ENCODE results near the gene ANKRD12. TPM values are rescaled to one million over a fixed set of nuclear protein-coding genes. Genes with fewer than 3 reads are reported as not detected.
"Not testable (repeated sequence)": the region's sequence is repeated elsewhere in the genome, so short reads cannot be mapped to it uniquely, and the experiment has no call there.

Gene ANKRD12
- total and polyA plus RNA-seq, 2 experiments from 2014 or later, result 23.9 to 92.4 TPM

GRCh38 chr18:9263264-9263663 is 126.7 kb downstream of the ANKRD12 start:
- Mint-ChIP-seq H3K36me3 (ENCODE audit: low read depth) (peaks cover 39% of the 10 kb centered on the region), H3K27ac (no peak overlapping the region), H3K9me3 (peaks cover 16% of the 10 kb centered on the region; the same call in 2 of the 3 replicates), H3K4me3 (no peak overlapping the region), H3K4me1 (peaks cover 18% of the 10 kb centered on the region), H3K27me3 (ENCODE audit: insufficient read depth, low read depth, poor library complexity) (no peaks in the 10 kb centered on the region)
- no peak for DNase-seq (ENCODE audit: low spot score)
- H3K27me3 ChIP-seq (ENCODE audit: insufficient read depth), result no peaks in the 10 kb centered on the region
- no peak overlapping the region for H3K4me3 ChIP-seq
- no peak overlapping the region for H3K4me2 ChIP-seq
- no peak for ATAC-seq
- H3K4me1 ChIP-seq (ENCODE audit: insufficient read depth), result peaks cover 16% of the 10 kb centered on the region; the same call in 1 of the 2 replicates
- H3K9me2 ChIP-seq (ENCODE audit: insufficient read depth), result no peaks in the 10 kb centered on the region
- TF ChIP-seq STAT1 (IDR thresholded peaks at IDR 0.05; ENCODE audit: unreplicated experiment), result no peak
- TF ChIP-seq ZNF331 (CRISPR knock-in tag; IDR thresholded peaks at IDR 0.05; ENCODE audit: low read depth), result no peak
- TF ChIP-seq, protein P1, sequence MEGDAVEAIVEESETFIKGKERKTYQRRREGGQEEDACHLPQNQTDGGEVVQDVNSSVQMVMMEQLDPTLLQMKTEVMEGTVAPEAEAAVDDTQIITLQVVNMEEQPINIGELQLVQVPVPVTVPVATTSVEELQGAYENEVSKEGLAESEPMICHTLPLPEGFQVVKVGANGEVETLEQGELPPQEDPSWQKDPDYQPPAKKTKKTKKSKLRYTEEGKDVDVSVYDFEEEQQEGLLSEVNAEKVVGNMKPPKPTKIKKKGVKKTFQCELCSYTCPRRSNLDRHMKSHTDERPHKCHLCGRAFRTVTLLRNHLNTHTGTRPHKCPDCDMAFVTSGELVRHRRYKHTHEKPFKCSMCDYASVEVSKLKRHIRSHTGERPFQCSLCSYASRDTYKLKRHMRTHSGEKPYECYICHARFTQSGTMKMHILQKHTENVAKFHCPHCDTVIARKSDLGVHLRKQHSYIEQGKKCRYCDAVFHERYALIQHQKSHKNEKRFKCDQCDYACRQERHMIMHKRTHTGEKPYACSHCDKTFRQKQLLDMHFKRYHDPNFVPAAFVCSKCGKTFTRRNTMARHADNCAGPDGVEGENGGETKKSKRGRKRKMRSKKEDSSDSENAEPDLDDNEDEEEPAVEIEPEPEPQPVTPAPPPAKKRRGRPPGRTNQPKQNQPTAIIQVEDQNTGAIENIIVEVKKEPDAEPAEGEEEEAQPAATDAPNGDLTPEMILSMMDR (conservative IDR thresholded peaks at IDR 0.05; ENCODE audit: low read depth in 2 of 2), result no peak
- TF ChIP-seq JUNB (IDR thresholded peaks at IDR 0.05; ENCODE audit: unreplicated experiment), result no peak
- TF ChIP-seq ZNF114 (CRISPR knock-in tag; IDR thresholded peaks at IDR 0.05), result no peak
- no peak for TF ChIP-seq EZH2phosphoT487 (IDR thresholded peaks at IDR 0.05; ENCODE audit: unreplicated experiment)
- TF ChIP-seq EZH2 (IDR thresholded peaks at IDR 0.05; ENCODE audit: low read depth, unreplicated experiment), result no peak
- TF ChIP-seq, protein P2, sequence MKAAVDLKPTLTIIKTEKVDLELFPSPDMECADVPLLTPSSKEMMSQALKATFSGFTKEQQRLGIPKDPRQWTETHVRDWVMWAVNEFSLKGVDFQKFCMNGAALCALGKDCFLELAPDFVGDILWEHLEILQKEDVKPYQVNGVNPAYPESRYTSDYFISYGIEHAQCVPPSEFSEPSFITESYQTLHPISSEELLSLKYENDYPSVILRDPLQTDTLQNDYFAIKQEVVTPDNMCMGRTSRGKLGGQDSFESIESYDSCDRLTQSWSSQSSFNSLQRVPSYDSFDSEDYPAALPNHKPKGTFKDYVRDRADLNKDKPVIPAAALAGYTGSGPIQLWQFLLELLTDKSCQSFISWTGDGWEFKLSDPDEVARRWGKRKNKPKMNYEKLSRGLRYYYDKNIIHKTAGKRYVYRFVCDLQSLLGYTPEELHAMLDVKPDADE (IDR thresholded peaks at IDR 0.05), result no peak
- TF ChIP-seq CREB1 (CRISPR knock-in tag; IDR thresholded peaks at IDR 0.05; ENCODE audit: low read depth), result no peak
- H2AFZ ChIP-seq, result no peak overlapping the region
- no peaks in the 10 kb centered on the region for H3K79me2 ChIP-seq (replicated peaks; ENCODE audit: insufficient read depth)
- no peaks in the 10 kb centered on the region for H3K36me3 ChIP-seq (ENCODE audit: insufficient read depth)
- H3F3A ChIP-seq (replicated peaks; ENCODE audit: low read depth), result no peaks in the 10 kb centered on the region
- no peak overlapping the region for H3K27ac ChIP-seq (ENCODE audit: low read depth)
- H4K20me1 ChIP-seq (replicated peaks; ENCODE audit: insufficient read depth), result no peaks in the 10 kb centered on the region

DNA sequence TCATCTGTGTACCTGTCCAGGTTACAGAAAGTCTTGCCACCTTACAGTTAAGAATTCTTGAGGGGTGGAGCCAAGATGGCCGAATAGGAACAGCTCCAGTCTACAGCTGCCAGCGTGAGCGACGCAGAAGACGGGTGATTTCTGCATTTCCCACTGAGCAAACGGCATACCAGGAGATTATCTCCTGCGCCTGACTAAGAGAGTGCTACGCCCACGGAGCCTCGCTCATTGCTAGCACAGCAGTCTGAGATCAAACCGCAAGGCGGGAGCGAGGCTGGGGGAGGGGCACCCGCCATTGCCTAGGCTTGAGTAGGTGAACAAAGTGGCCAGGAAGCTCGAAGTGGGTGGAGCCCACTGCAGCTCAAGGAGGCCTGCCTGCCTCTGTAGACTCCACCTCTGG is 128.2 kb downstream of the ANKRD12 start:
- H4K20me1 ChIP-seq (replicated peaks; ENCODE audit: insufficient read depth); H3F3A ChIP-seq (replicated peaks; ENCODE audit: low read depth); H3K27me3 ChIP-seq (ENCODE audit: insufficient read depth); H3K79me2 ChIP-seq (replicated peaks; ENCODE audit: insufficient read depth); H3K9me2 ChIP-seq (ENCODE audit: insufficient read depth); H3K27ac ChIP-seq (ENCODE audit: low read depth); H3K36me3 ChIP-seq (ENCODE audit: insufficient read depth); H2AFZ ChIP-seq; H3K27me3 Mint-ChIP-seq (ENCODE audit: insufficient read depth, low read depth, poor library complexity): not testable (repeated sequence)
- H3K4me3 ChIP-seq, result peak overlapping the region; percentile 52
- peaks cover 16% of the 10 kb centered on the region; the same call in 1 of the 2 replicates for H3K4me1 ChIP-seq (ENCODE audit: insufficient read depth)
- peak; percentile 71 for ATAC-seq
- Mint-ChIP-seq H3K9me3 (peaks cover 16% of the 10 kb centered on the region; the same call in 2 of the 3 replicates), H3K4me3 (peak overlapping the region; percentile 51; the same call in 2 of the 3 replicates), H3K4me1 (peaks cover 18% of the 10 kb centered on the region), H3K27ac (peak overlapping the region; percentile 79; the same call in 1 of the 2 replicates), H3K36me3 (ENCODE audit: low read depth) (peaks cover 44% of the 10 kb centered on the region)
- H3K4me2 ChIP-seq, result peak overlapping the region; percentile 25
- DNase-seq (ENCODE audit: low spot score), result peak; percentile 53
- 0 out of 2 replicates have a peak, but pooled peaks have one; percentile 28 for TF ChIP-seq POLR2AphosphoS5 (IDR thresholded peaks at IDR 0.05; ENCODE audit: low read depth)
